ENCODE measurements around the gene ZFYVE26.

GRCh38 chr14:67853715-67854114 lies 37.3 kb upstream of the ZFYVE26 start:
- no peak for TF ChIP-seq GATA3 (IDR thresholded peaks at IDR 0.05; ENCODE audit: low read depth, low read length)
- TF ChIP-seq GATA2 (IDR thresholded peaks at IDR 0.05; ENCODE audit: low read depth, low read length): no peak

All from SH-SY5Y (cell line).